Measurements from ENCODE around the gene UBR7. TPM values are rescaled to one million over a fixed set of nuclear protein-coding genes. Genes with fewer than 3 reads are reported as not detected.

UBR7 gene
- total and polyA plus RNA-seq, 7 donors, result 11.5 to 32.6 (median 17.0) TPM

GRCh38 chr14:93220509-93220908 lies 13.5 kb downstream of the UBR7 start:
- Histone ChIP-seq H3K27me3 (ENCODE audit: insufficient read depth in 3 of 3, low read length in 2 of 3) (no peaks in the 10 kb centered on the region), H3K4me1 (no peaks in the 10 kb centered on the region), H3K4me3 (no peak overlapping the region), H3K36me3 (ENCODE audit: insufficient read depth in 1 of 2, low read depth in 1 of 2) (peaks cover 16 to 100% of the 10 kb centered on the region in 2 donors), H3K27ac (no peak overlapping the region), H3K9me3 (no peaks in the 10 kb centered on the region)
- no peak for TF ChIP-seq CTCF (IDR thresholded peaks at IDR 0.05)
- ATAC-seq (no peak), DNase-seq (no peak)
- intact Hi-C loops (cut with DNase I), result no loop called here

- 97% methylated on average over 27 of the region's 27 CpGs for WGBS, 3 donors
- no peaks in the 10 kb centered on the region for H3K9me3 ChIP-seq
- no peaks in the 10 kb centered on the region for H3K27me3 ChIP-seq (ENCODE audit: insufficient read depth in 3 of 3, low read length in 2 of 3)
- ATAC-seq, result no peak
- DNase-seq, result no peak
- no peak overlapping the region for H3K27ac ChIP-seq
- intact Hi-C loops (cut with DNase I), result no loop called here
- peaks cover 23 to 100% of the 10 kb centered on the region in 2 donors for H3K36me3 ChIP-seq (ENCODE audit: insufficient read depth in 1 of 2, low read depth in 1 of 2)
- no peak overlapping the region for H3K4me3 ChIP-seq
- no peaks in the 10 kb centered on the region for H3K4me1 ChIP-seq
- no peak for TF ChIP-seq CTCF (IDR thresholded peaks at IDR 0.05)
These were observed 16.5 kb downstream of the UBR7 start for GRCh38 chr14:93223565-93223964.

GRCh38 chr14:93228550-93228949 lies 21.5 kb downstream of the UBR7 start:
- WGBS, 3 donors, result 92 to 96% (median 96%) methylated on average over 8 of the region's 8 CpGs
- Histone ChIP-seq H3K27me3 (ENCODE audit: insufficient read depth in 3 of 3, low read length in 2 of 3) (no peaks in the 10 kb centered on the region), H3K4me3 (no peak overlapping the region), H3K27ac (no peak overlapping the region), H3K4me1 (no peaks in the 10 kb centered on the region), H3K9me3 (no peaks in the 10 kb centered on the region), H3K36me3 (ENCODE audit: insufficient read depth in 1 of 2, low read depth in 1 of 2) (peaks cover 15 to 59% of the 10 kb centered on the region in 2 donors)
- TF ChIP-seq CTCF (IDR thresholded peaks at IDR 0.05), result no peak
- DNase-seq, result no peak
- ATAC-seq, result no peak
- intact Hi-C loops (cut with DNase I), result no loop called here

- 90 to 93% (median 93%) methylated on average over 16 of the region's 16 CpGs for WGBS, 3 donors
- peaks cover 9 to 39% of the 10 kb centered on the region in 2 donors for H3K36me3 ChIP-seq (ENCODE audit: insufficient read depth in 1 of 2, low read depth in 1 of 2)
- intact Hi-C loops (cut with DNase I), result no loop called here
- no peaks in the 10 kb centered on the region for H3K27me3 ChIP-seq (ENCODE audit: insufficient read depth in 3 of 3, low read length in 2 of 3)
- ATAC-seq (peak in 1 of 4 donors; percentile 14), DNase-seq (no peak)
- no peak for TF ChIP-seq CTCF (IDR thresholded peaks at IDR 0.05)
- no peaks in the 10 kb centered on the region for H3K9me3 ChIP-seq
- H3K4me1 ChIP-seq, result no peaks in the 10 kb centered on the region
- H3K4me3 ChIP-seq, result no peak overlapping the region
- no peak overlapping the region for H3K27ac ChIP-seq
These were observed 23.5 kb downstream of the UBR7 start for GRCh38 chr14:93230539-93230938.

Measured in psoas muscle (tissue), 8 donors.